PFSK-1 (cell line): ENCODE measurements around the gene KCNIP3.

Experiments
- FOXP2 ChIP-seq: optimal IDR thresholded peaks from 2 replicates; pipeline ENCODE3; 2011; ENCODE audit warnings: borderline replicate concordance, control low read depth, inconsistent platforms; ENCODE audit not compliant: insufficient read depth; ENCODE audit errors: extremely low read length, extremely low read depth
- POLR2AphosphoS5 ChIP-seq: IDR thresholded peaks from 2 replicates; pipeline ENCODE4 v1.6.1; 2012; ENCODE audit warnings: low read depth, mild to moderate bottlenecking, control low read depth, low read length, moderate library complexity
- REST ChIP-seq, 2 experiments: IDR thresholded peaks; 2 replicates each; pipeline versions ENCODE4 v1.6.1 to v1.8.0; 2011 to 2012; ENCODE audit warnings: low read depth in 2 of 2, low read length in 2 of 2, control low read depth in 1 of 2, inconsistent platforms in 1 of 2, mild to moderate bottlenecking in 1 of 2, moderate library complexity in 1 of 2; ENCODE audit not compliant: insufficient read depth in 1 of 2
- SIN3A ChIP-seq: IDR thresholded peaks from 2 replicates; pipeline ENCODE4 v1.6.1; 2012; ENCODE audit warnings: mild to moderate bottlenecking, low read length, moderate library complexity, borderline replicate concordance; ENCODE audit not compliant: insufficient read depth
- TAF1 ChIP-seq: IDR thresholded peaks from 2 replicates; pipeline ENCODE4 v1.6.1; 2012; ENCODE audit warnings: low read length, control low read depth, borderline replicate concordance; ENCODE audit not compliant: insufficient read depth

KCNIP3 gene

GRCh38 chr2:95353613-95354468 is 56.7 kb downstream of the KCNIP3 start:
- TF ChIP-seq REST (IDR thresholded peaks at IDR 0.05; ENCODE audit: insufficient read depth in 1 of 2, low read depth in 2 of 2, low read length in 2 of 2) (no peak), TAF1 (no peak), FOXP2 (no peak), POLR2AphosphoS5 (no peak), SIN3A (no peak)

- TF ChIP-seq REST (IDR thresholded peaks at IDR 0.05; ENCODE audit: insufficient read depth in 1 of 2, low read depth in 2 of 2, low read length in 2 of 2), result no peak
- no peak for TF ChIP-seq POLR2AphosphoS5
- no peak for TF ChIP-seq TAF1
- no peak for TF ChIP-seq SIN3A
- TF ChIP-seq FOXP2, result no peak
Measured at GRCh38 chr2:95354469-95354901, 57.3 kb downstream of the KCNIP3 start.

- TF ChIP-seq FOXP2, result no peak
- TF ChIP-seq REST (IDR thresholded peaks at IDR 0.05; ENCODE audit: insufficient read depth in 1 of 2, low read depth in 2 of 2, low read length in 2 of 2), result no peak
Measured at GRCh38 chr2:95354925-95355324, 57.8 kb downstream of the KCNIP3 start.

GRCh38 chr2:95356821-95357700 is 59.9 kb downstream of the KCNIP3 start:
- no peak for TF ChIP-seq SIN3A
- no peak for TF ChIP-seq TAF1
- no peak for TF ChIP-seq POLR2AphosphoS5
- TF ChIP-seq REST (IDR thresholded peaks at IDR 0.05; ENCODE audit: insufficient read depth in 1 of 2, low read depth in 2 of 2, low read length in 2 of 2), result no peak
- TF ChIP-seq FOXP2, result no peak
